Gastrocnemius medialis (tissue), 4 donors: ENCODE data around the gene S100A7. TPM values are rescaled to one million over a fixed set of nuclear protein-coding genes. Genes with fewer than 3 reads are reported as not detected.

Source experiments
- ATAC-seq, 2 donors: fragments of 150-250 bp; one replicate each; pipeline ENCODE4 v1.9.1; 2016
- DNase-seq, 2 donors: peaks; one replicate each; pipeline ENCODE4 v3.0.0-alpha.2; 2019
- H3K27ac ChIP-seq, 4 donors: fragments of 200-600 bp; sonication (generic); 1 replicate in 1 of 4; 2 replicates in 3 of 4; pipeline ENCODE4 v1.5.1; 2016 to 2018; ENCODE audit warnings: mild to moderate bottlenecking in 2 of 4, moderate library complexity in 1 of 4
- H3K27me3 ChIP-seq, 3 donors: fragments of 200-600 bp; sonication (generic) in 2 of 3; 1 replicate in 1 of 3; 2 replicates in 2 of 3; pipeline versions ENCODE4 v1.5.1 to v1.6.0; 2016 to 2019; ENCODE audit warnings: mild to moderate bottlenecking in 1 of 3, moderate library complexity in 1 of 3
- H3K36me3 ChIP-seq, 2 donors: fragments of 200-600 bp; sonication (generic) in 1 of 2; one replicate each; pipeline ENCODE4 v1.5.1; 2017 to 2018
- H3K4me1 ChIP-seq, 2 donors: fragments of 200-600 bp; sonication (generic) in 1 of 2; one replicate each; pipeline ENCODE4 v1.5.1; 2016 to 2017; ENCODE audit warnings: mild to moderate bottlenecking in 2 of 2
- H3K4me3 ChIP-seq, 4 donors: fragments of 200-600 bp; sonication (generic) in 3 of 4; 1 replicate in 1 of 4; 2 replicates in 3 of 4; pipeline ENCODE4 v1.5.1; 2016 to 2019; ENCODE audit warnings: mild to moderate bottlenecking in 2 of 4
- H3K9me3 ChIP-seq, 3 donors: fragments of 200-600 bp; sonication (generic) in 2 of 3; 1 replicate in 1 of 3; 2 replicates in 2 of 3; pipeline ENCODE4 v1.5.1; 2016 to 2019
- CTCF ChIP-seq, 5 experiments: fragments of 450-650 bp in 3 of 5; fragments of 200-600 bp in 2 of 5; sonication (generic) in 2 of 5; IDR thresholded peaks in 4 of 5; conservative IDR thresholded peaks in 1 of 5; 1 replicate in 4 of 5; 2 replicates in 1 of 5; pipeline ENCODE4 v1.5.1; 2016 to 2019; ENCODE audit warnings: antibody characterized with exemption in 5 of 5, mild to moderate bottlenecking in 3 of 5, moderate library complexity in 3 of 5
- POLR2A ChIP-seq, 2 donors: fragments of 450-650 bp; IDR thresholded peaks; one replicate each; pipeline ENCODE4 v1.6.1; 2017; ENCODE audit warnings: antibody characterized with exemption in 2 of 2, mild to moderate bottlenecking in 2 of 2, moderate library complexity in 2 of 2
- in situ Hi-C, 4 donors: fragments of 200-750 bp; cut with MboI; loops; one replicate each; pipeline versions ENCODE4 v1.15.0 to v1.8.0; 2017; ENCODE audit warnings: low sequenced_read_pairs in 4 of 4
- intact Hi-C: fragments of 100-400 bp; cut with DNase I; formaldehyde crosslinking; loops from one replicate; pipeline ENCODE4 v1.15.1; 2023; ENCODE audit warnings: low total_unique reads
- total RNA-seq, 4 donors: library from RNA; depleted of rRNA; stranded (reverse); fragments of >200 nt; gene quantifications; one replicate each; pipeline versions ENCODE4 v1.1.0 to v1.2.3, GENCODE V29; 2016

S100A7 gene
- total RNA-seq, 4 donors from 2014 or later: not detected

GRCh38 chr1:153432874-153433681 is 27.4 kb downstream of the S100A7 start:
- in situ Hi-C loops: no loop called here
- H3K4me1 ChIP-seq: no peaks in the 10 kb centered on the region
- intact Hi-C loops: no loop called here
- no peaks in the 10 kb centered on the region for H3K27me3 ChIP-seq
- no peaks in the 10 kb centered on the region for H3K9me3 ChIP-seq
- no peaks in the 10 kb centered on the region for H3K36me3 ChIP-seq
- TF ChIP-seq CTCF (IDR thresholded peaks at IDR 0.05 in 4 of 5, conservative IDR thresholded peaks at IDR 0.05 in 1 of 5) (no peak), POLR2A (IDR thresholded peaks at IDR 0.05) (no peak)
- H3K27ac ChIP-seq: no peak overlapping the region
- ATAC-seq: no peak
- no peak overlapping the region for H3K4me3 ChIP-seq
- DNase-seq: no peak

- Histone ChIP-seq H3K27me3 (no peaks in the 10 kb centered on the region), H3K4me1 (no peaks in the 10 kb centered on the region), H3K9me3 (no peaks in the 10 kb centered on the region), H3K36me3 (no peaks in the 10 kb centered on the region), H3K27ac (no peak overlapping the region), H3K4me3 (no peak overlapping the region)
- in situ Hi-C loops (no loop called here), intact Hi-C loops (no loop called here)
- ATAC-seq: no peak
- DNase-seq: no peak
- TF ChIP-seq CTCF (IDR thresholded peaks at IDR 0.05 in 4 of 5, conservative IDR thresholded peaks at IDR 0.05 in 1 of 5): no peak
- no peak for TF ChIP-seq POLR2A (IDR thresholded peaks at IDR 0.05)
These were observed 28.5 kb downstream of the S100A7 start for GRCh38 chr1:153431928-153432327.

DNA sequence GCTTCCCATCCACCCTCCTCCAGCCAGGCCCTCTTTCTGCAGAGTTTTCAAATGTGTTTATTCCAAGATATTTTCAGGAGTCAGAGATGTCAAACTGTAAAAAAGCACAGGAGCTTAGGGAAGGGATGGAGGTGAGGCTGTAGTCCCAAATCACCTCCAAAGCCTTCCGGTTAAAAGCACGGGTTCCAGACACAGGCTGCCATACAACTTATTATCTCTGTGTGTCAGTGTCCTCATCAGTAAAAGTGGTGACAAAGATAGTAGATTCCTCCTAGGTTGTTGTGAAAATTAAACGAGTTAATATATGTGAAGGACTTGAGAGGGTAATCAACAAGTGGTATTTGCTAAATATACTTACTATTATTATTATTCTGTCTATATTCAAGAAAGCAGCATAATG is 29.0 kb downstream of the S100A7 start:
- H3K4me1 ChIP-seq: no peaks in the 10 kb centered on the region
- intact Hi-C loops: no loop called here
- no peaks in the 10 kb centered on the region for H3K9me3 ChIP-seq
- DNase-seq: no peak
- H3K27ac ChIP-seq: no peak overlapping the region
- no peak overlapping the region for H3K4me3 ChIP-seq
- ATAC-seq: no peak
- TF ChIP-seq POLR2A (IDR thresholded peaks at IDR 0.05) (no peak), CTCF (IDR thresholded peaks at IDR 0.05 in 4 of 5, conservative IDR thresholded peaks at IDR 0.05 in 1 of 5) (no peak)
- H3K36me3 ChIP-seq: no peaks in the 10 kb centered on the region
- in situ Hi-C loops: no loop called here
- H3K27me3 ChIP-seq: peaks cover 0 to 3% (median 0%) of the 10 kb centered on the region in 3 donors

DNA sequence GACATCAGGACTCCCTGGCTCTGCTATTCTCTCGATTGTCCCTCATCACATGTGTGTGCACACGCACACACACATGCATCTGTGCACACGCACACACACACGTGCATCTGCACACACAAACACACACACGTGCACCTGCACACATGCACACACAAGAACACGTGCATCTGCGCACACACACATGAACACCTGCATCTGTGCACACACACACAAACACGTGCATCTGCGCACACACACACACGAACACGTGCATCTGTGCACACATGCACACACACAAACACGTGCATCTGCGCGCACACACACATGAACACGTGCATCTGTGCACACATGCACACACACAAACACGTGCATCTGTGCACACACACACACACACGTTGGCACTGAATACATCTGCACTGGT is 29.4 kb downstream of the S100A7 start:
- Histone ChIP-seq H3K4me1 (no peaks in the 10 kb centered on the region), H3K4me3 (no peak overlapping the region), H3K27ac (no peak overlapping the region), H3K36me3 (no peaks in the 10 kb centered on the region), H3K27me3 (peaks cover 0 to 3% (median 0%) of the 10 kb centered on the region in 3 donors), H3K9me3 (no peaks in the 10 kb centered on the region)
- in situ Hi-C loops (no loop called here), intact Hi-C loops (no loop called here)
- no peak for DNase-seq
- ATAC-seq: no peak
- TF ChIP-seq POLR2A (IDR thresholded peaks at IDR 0.05) (no peak), CTCF (IDR thresholded peaks at IDR 0.05 in 4 of 5, conservative IDR thresholded peaks at IDR 0.05 in 1 of 5) (no peak)
